ENCODE data around the gene EDIL3.

DNA sequence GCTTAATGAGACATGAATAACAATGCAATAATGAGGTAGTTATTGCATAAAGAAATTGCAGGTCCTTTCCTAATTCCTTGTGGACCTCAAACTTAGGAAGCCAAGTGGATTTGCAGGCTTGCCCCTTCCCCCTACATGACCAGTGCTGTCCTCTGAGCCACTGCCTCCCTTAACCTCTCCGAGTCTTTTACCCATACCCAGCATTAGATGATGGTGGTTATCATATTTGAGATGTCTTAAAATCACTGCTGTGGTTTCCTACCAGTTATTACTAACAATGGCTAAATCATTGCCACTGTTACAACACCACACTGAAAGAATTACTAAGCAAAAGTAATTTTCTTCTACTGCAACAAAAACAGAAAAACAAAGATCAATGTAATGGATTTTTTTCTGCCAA lies 170.8 kb downstream of the EDIL3 start:
- TF ChIP-seq POLR2A (IDR thresholded peaks at IDR 0.05) = no peak
- TF ChIP-seq, protein P1, sequence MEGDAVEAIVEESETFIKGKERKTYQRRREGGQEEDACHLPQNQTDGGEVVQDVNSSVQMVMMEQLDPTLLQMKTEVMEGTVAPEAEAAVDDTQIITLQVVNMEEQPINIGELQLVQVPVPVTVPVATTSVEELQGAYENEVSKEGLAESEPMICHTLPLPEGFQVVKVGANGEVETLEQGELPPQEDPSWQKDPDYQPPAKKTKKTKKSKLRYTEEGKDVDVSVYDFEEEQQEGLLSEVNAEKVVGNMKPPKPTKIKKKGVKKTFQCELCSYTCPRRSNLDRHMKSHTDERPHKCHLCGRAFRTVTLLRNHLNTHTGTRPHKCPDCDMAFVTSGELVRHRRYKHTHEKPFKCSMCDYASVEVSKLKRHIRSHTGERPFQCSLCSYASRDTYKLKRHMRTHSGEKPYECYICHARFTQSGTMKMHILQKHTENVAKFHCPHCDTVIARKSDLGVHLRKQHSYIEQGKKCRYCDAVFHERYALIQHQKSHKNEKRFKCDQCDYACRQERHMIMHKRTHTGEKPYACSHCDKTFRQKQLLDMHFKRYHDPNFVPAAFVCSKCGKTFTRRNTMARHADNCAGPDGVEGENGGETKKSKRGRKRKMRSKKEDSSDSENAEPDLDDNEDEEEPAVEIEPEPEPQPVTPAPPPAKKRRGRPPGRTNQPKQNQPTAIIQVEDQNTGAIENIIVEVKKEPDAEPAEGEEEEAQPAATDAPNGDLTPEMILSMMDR (IDR thresholded peaks at IDR 0.05) = no peak
- TF ChIP-seq POLR2AphosphoS5 (IDR thresholded peaks at IDR 0.05) = no peak

Measured in prostate gland (tissue), 2 donors.